HEK293 (cell line): ENCODE measurements around the gene TMSB15B.

ENCODE experiments used
- CTCF ChIA-PET: fragments of 350-600 bp; formaldehyde crosslinking; extraction: SDS; loops from one replicate; lab custom pipeline; 2021; ENCODE audit warnings: antibody characterized with exemption; lab: Yijun Ruan, JAX
- POLR2A ChIA-PET: fragments of 300-600 bp; formaldehyde crosslinking; extraction: SDS; loops from one replicate; lab custom pipeline; 2020; ENCODE audit warnings: antibody characterized with exemption, inconsistent platforms; lab: Yijun Ruan, JAX
- H3K27ac ChIP-seq: fragments of 200-500 bp; sonication (Bioruptor generic); 2 replicates; pipeline ENCODE4 v1.5.1; 2014; ENCODE audit warnings: low read depth, low read length, control low read depth, inconsistent platforms; ENCODE audit errors: extremely low read depth
- H3K36me3 ChIP-seq, 2 experiments: fragments of 200-500 bp in 1 of 2; sonication (Bioruptor generic) in 1 of 2; 1 replicate in 1 of 2; 2 replicates in 1 of 2; pipeline ENCODE4 v1.5.1; 2014 to 2017; ENCODE audit warnings: inconsistent platforms in 2 of 2, low read length in 2 of 2; ENCODE audit not compliant: control insufficient read depth in 2 of 2, insufficient read depth in 1 of 2
- H3K4me1 ChIP-seq: fragments of 200-500 bp; sonication (Bioruptor generic); 2 replicates; pipeline ENCODE4 v1.5.1; 2014; ENCODE audit warnings: mild to moderate bottlenecking, low read length, inconsistent platforms; ENCODE audit not compliant: control insufficient read depth, insufficient read depth
- H3K4me3 ChIP-seq: 2 replicates; pipeline ENCODE4 v1.5.1; 2011; ENCODE audit warnings: low read depth, mild to moderate bottlenecking, control low read depth, low read length, moderate library complexity
- H3K9me3 ChIP-seq: fragments of 200-500 bp; sonication (Bioruptor generic); 2 replicates; pipeline ENCODE4 v1.5.1; 2014; ENCODE audit warnings: low read depth, low read length, inconsistent platforms; ENCODE audit not compliant: control insufficient read depth, insufficient read depth
- AEBP2 ChIP-seq: fragments of 450-650 bp; formaldehyde crosslinking; IDR thresholded peaks from 2 replicates; pipeline ENCODE4 v1.5.1; 2016; ENCODE audit warnings: missing biosample characterization, missing genetic modification characterization, borderline replicate concordance
- CTCF ChIP-seq: fragments of 450-650 bp; formaldehyde crosslinking; IDR thresholded peaks from 2 replicates; pipeline ENCODE4 v1.5.1; 2016; ENCODE audit warnings: missing biosample characterization, missing genetic modification characterization
- HOXD13 ChIP-seq: sonication (generic); formaldehyde crosslinking; IDR thresholded peaks from 2 replicates; pipeline ENCODE4 v1.8.0; 2022; ENCODE audit warnings: missing genetic modification reagents, borderline replicate concordance
- IKZF3 ChIP-seq: fragments of 450-650 bp; IDR thresholded peaks from 2 replicates; pipeline ENCODE4 v1.5.0; 2018; ENCODE audit warnings: missing biosample characterization, mild to moderate bottlenecking, missing genetic modification characterization, moderate library complexity
- KLF10 ChIP-seq: fragments of 450-650 bp; IDR thresholded peaks from 2 replicates; pipeline ENCODE4 v1.5.1; 2018; ENCODE audit warnings: missing biosample characterization, mild to moderate bottlenecking, missing genetic modification characterization
- KLF9 ChIP-seq: fragments of 450-650 bp; formaldehyde crosslinking; IDR thresholded peaks from 2 replicates; pipeline ENCODE4 v1.5.1; 2016; ENCODE audit warnings: missing biosample characterization, missing genetic modification characterization, low read depth
- SCRT1 ChIP-seq: fragments of 450-650 bp; formaldehyde crosslinking; IDR thresholded peaks from 2 replicates; pipeline ENCODE4 v1.5.1; 2016; ENCODE audit warnings: missing biosample characterization, missing genetic modification characterization, borderline replicate concordance
- SCRT2 ChIP-seq: fragments of 450-650 bp; formaldehyde crosslinking; IDR thresholded peaks from 2 replicates; pipeline ENCODE4 v1.5.1; 2016; ENCODE audit warnings: missing biosample characterization, missing genetic modification characterization
- SP3 ChIP-seq: fragments of 450-650 bp; formaldehyde crosslinking; IDR thresholded peaks from 2 replicates; pipeline ENCODE4 v1.5.1; 2016; ENCODE audit warnings: missing biosample characterization, missing genetic modification characterization
- ZBTB20 ChIP-seq: fragments of 450-650 bp; formaldehyde crosslinking; IDR thresholded peaks from 2 replicates; pipeline ENCODE4 v1.5.1; 2016; ENCODE audit warnings: missing biosample characterization, missing genetic modification characterization
- ZBTB21 ChIP-seq: fragments of 450-650 bp; formaldehyde crosslinking; IDR thresholded peaks from 2 replicates; pipeline ENCODE4 v1.5.1; 2017; ENCODE audit warnings: missing biosample characterization, missing genetic modification characterization
- ZBTB7A ChIP-seq: fragments of 450-650 bp; formaldehyde crosslinking; IDR thresholded peaks from 2 replicates; pipeline ENCODE4 v1.5.1; 2016; ENCODE audit warnings: low read depth, missing biosample characterization, missing genetic modification characterization
- ZNF19 ChIP-seq: fragments of 450-650 bp; formaldehyde crosslinking; IDR thresholded peaks from 2 replicates; pipeline ENCODE4; 2016; ENCODE audit warnings: missing biosample characterization, missing genetic modification characterization, low read depth
- ZNF24 ChIP-seq: fragments of 450-650 bp; formaldehyde crosslinking; IDR thresholded peaks from 2 replicates; pipeline ENCODE4 v1.5.1; 2016; ENCODE audit warnings: missing biosample characterization, missing genetic modification characterization
- ZNF341 ChIP-seq: fragments of 450-650 bp; formaldehyde crosslinking; IDR thresholded peaks from 2 replicates; pipeline ENCODE4; 2016; ENCODE audit warnings: low read depth, missing biosample characterization, missing genetic modification characterization
- ZNF473 ChIP-seq: fragments of 450-650 bp; formaldehyde crosslinking; IDR thresholded peaks from 2 replicates; pipeline ENCODE4 v1.5.1; 2017; ENCODE audit warnings: missing biosample characterization, missing genetic modification characterization
- ZNF555 ChIP-seq: fragments of 450-650 bp; formaldehyde crosslinking; conservative IDR thresholded peaks from 2 replicates; pipeline ENCODE4 v1.5.1; 2017; ENCODE audit warnings: missing biosample characterization, mild to moderate bottlenecking, missing genetic modification characterization, inconsistent platforms
- ZNF654 ChIP-seq: fragments of 450-650 bp; formaldehyde crosslinking; IDR thresholded peaks from 2 replicates; pipeline ENCODE4 v1.5.1; 2016; ENCODE audit warnings: low read depth, missing biosample characterization, missing genetic modification characterization
- TF ChIP-seq, protein P1 (sequence below): fragments of 450-650 bp; formaldehyde crosslinking; IDR thresholded peaks from 2 replicates; pipeline ENCODE4 v1.5.1; 2016; ENCODE audit warnings: missing biosample characterization, missing genetic modification characterization
- TF ChIP-seq, protein P2 (sequence below): fragments of 450-650 bp; formaldehyde crosslinking; IDR thresholded peaks from 2 replicates; pipeline ENCODE4 v1.5.1; 2017; ENCODE audit warnings: missing biosample characterization, missing genetic modification characterization
- TF ChIP-seq, protein P3 (sequence below): fragments of 450-650 bp; formaldehyde crosslinking; conservative IDR thresholded peaks from 2 replicates; pipeline ENCODE4 v1.5.1; 2016; ENCODE audit warnings: low read depth, missing biosample characterization, missing genetic modification characterization
- TF ChIP-seq, protein P4 (sequence below): sonication (generic); formaldehyde crosslinking; IDR thresholded peaks from 2 replicates; pipeline ENCODE4 v1.8.1; 2022; ENCODE audit warnings: mild to moderate bottlenecking, moderate library complexity, missing genetic modification reagents

The TMSB15B gene

DNA sequence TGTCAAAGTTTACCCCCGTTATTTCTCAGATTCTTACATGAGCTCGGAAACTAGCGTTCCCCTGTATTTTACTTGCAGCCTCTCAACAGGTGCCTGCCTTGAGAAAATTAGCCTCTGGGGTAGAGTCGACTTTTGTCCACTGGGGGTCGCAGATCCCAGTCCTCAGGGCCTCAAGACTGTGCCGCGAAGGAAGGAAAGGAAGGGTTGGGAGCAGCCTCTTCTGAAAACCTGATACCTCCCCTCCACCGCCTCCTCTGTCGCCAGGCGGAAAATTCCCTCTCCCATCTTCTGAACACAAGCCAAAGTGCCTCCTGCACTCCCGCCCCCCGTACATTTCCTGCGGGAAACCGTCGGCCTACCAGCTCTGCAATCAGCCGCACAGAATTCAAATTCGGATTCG lies 44.4 kb upstream of the TMSB15B start (continued):
- TF ChIP-seq, protein P1, sequence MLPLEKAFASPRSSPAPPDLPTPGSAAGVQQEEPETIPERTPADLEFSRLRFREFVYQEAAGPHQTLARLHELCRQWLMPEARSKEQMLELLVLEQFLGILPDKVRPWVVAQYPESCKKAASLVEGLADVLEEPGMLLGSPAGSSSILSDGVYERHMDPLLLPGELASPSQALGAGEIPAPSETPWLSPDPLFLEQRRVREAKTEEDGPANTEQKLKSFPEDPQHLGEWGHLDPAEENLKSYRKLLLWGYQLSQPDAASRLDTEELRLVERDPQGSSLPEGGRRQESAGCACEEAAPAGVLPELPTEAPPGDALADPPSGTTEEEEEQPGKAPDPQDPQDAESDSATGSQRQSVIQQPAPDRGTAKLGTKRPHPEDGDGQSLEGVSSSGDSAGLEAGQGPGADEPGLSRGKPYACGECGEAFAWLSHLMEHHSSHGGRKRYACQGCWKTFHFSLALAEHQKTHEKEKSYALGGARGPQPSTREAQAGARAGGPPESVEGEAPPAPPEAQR (tag by site-specific recombination), result no peak
- TF ChIP-seq, protein P2, sequence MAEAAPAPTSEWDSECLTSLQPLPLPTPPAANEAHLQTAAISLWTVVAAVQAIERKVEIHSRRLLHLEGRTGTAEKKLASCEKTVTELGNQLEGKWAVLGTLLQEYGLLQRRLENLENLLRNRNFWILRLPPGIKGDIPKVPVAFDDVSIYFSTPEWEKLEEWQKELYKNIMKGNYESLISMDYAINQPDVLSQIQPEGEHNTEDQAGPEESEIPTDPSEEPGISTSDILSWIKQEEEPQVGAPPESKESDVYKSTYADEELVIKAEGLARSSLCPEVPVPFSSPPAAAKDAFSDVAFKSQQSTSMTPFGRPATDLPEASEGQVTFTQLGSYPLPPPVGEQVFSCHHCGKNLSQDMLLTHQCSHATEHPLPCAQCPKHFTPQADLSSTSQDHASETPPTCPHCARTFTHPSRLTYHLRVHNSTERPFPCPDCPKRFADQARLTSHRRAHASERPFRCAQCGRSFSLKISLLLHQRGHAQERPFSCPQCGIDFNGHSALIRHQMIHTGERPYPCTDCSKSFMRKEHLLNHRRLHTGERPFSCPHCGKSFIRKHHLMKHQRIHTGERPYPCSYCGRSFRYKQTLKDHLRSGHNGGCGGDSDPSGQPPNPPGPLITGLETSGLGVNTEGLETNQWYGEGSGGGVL (tag by site-specific recombination), result peak; percentile 88
- TF ChIP-seq AEBP2, result no peak
- TF ChIP-seq ZBTB7A (tag by site-specific recombination), result no peak
- no peak for TF ChIP-seq ZNF19
- peak; percentile 88 for TF ChIP-seq ZNF341
- no peak for TF ChIP-seq ZBTB21 (tag by site-specific recombination)
- TF ChIP-seq ZNF473 (tag by site-specific recombination), result no peak
- TF ChIP-seq SCRT1, result peak; percentile 84
- no peak for TF ChIP-seq HOXD13 (CRISPR knock-in tag)
- peak; percentile 29; the same call in 1 of the 2 replicates for TF ChIP-seq IKZF3
- TF ChIP-seq, protein P3, sequence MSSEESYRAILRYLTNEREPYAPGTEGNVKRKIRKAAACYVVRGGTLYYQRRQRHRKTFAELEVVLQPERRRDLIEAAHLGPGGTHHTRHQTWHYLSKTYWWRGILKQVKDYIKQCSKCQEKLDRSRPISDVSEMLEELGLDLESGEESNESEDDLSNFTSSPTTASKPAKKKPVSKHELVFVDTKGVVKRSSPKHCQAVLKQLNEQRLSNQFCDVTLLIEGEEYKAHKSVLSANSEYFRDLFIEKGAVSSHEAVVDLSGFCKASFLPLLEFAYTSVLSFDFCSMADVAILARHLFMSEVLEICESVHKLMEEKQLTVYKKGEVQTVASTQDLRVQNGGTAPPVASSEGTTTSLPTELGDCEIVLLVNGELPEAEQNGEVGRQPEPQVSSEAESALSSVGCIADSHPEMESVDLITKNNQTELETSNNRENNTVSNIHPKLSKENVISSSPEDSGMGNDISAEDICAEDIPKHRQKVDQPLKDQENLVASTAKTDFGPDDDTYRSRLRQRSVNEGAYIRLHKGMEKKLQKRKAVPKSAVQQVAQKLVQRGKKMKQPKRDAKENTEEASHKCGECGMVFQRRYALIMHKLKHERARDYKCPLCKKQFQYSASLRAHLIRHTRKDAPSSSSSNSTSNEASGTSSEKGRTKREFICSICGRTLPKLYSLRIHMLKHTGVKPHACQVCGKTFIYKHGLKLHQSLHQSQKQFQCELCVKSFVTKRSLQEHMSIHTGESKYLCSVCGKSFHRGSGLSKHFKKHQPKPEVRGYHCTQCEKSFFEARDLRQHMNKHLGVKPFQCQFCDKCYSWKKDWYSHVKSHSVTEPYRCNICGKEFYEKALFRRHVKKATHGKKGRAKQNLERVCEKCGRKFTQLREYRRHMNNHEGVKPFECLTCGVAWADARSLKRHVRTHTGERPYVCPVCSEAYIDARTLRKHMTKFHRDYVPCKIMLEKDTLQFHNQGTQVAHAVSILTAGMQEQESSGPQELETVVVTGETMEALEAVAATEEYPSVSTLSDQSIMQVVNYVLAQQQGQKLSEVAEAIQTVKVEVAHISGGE, result peak; percentile 58
- peak; percentile 27 for TF ChIP-seq ZNF654 (tag by site-specific recombination)
- peak; percentile 97 for TF ChIP-seq SCRT2

DNA sequence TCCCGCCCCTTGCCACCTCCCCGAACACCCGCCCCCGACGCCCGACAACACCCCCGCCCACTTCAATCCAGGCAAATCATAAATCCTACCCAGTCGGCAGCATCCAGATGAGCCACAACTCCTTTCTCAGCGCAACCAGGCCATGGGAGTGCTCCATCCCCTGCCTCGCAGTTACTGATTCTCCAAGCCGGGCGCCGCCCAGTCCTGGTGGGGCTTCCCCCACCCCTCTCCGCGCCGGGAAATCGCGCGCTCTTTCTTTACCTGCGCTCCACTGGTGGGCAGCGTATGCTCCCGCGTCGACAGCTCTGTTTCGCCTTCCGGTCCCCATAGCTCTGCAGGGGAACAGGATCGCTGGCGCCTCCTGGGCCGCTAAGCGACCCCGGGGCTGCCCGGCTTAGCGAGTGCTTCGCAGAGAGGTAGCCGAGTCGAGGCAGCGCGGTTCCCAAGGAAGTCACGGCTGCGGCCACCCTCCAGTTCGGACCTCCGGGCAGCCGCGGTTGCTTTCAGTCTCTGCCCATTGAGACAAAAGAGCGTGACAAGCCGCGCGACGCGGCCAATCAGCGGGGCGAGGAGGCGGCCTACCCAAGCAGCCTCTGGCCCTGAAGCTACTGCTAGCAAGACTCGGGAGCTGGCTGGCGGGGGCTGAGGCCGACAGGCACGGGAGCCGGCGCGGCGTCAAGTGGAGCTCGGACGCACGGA lies 43.7 kb upstream of the TMSB15B start:
- Histone ChIP-seq H3K4me1 (no peaks in the 10 kb centered on the region), H3K36me3 (no peaks in the 10 kb centered on the region), H3K9me3 (no peaks in the 10 kb centered on the region), H3K4me3 (peak overlapping the region; percentile 46), H3K27ac (peak overlapping the region; percentile 74; the same call in 1 of the 2 replicates)
- ChIA-PET POLR2A (interaction anchor here (0.5 to 0.7 kb wide), 2 partner anchors 58 to 232 kb away, joined by 3 to 4 read pairs; no protein-coding TSS in a partner anchor), CTCF (interaction anchor here (0.7 to 2.1 kb wide), 7 partner anchors 10 to 218 kb away, joined by 3 to 5 read pairs (median 3); partner anchors contain the start of gene ZCCHC18)
- no peak for TF ChIP-seq KLF10 (tag by site-specific recombination)
- TF ChIP-seq, protein P4, sequence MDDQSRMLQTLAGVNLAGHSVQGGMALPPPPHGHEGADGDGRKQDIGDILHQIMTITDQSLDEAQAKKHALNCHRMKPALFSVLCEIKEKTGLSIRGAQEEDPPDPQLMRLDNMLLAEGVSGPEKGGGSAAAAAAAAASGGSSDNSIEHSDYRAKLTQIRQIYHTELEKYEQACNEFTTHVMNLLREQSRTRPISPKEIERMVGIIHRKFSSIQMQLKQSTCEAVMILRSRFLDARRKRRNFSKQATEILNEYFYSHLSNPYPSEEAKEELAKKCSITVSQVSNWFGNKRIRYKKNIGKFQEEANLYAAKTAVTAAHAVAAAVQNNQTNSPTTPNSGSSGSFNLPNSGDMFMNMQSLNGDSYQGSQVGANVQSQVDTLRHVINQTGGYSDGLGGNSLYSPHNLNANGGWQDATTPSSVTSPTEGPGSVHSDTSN (CRISPR knock-in tag), result no peak
- peak; percentile 45; the same call in 1 of the 2 replicates for TF ChIP-seq SP3
- no peak for TF ChIP-seq ZNF555 (tag by site-specific recombination)
- TF ChIP-seq ZBTB20, result peak; percentile 31; the same call in 1 of the 2 replicates
- no peak for TF ChIP-seq ZNF24 (tag by site-specific recombination)
- no peak for TF ChIP-seq KLF9
- no peak for TF ChIP-seq CTCF
